ENCODE data around the gene TNIK.

- TF ChIP-seq CTCF (IDR thresholded peaks at IDR 0.05; ENCODE audit: low read depth, low read length), result no peak
- TF ChIP-seq MAX (IDR thresholded peaks at IDR 0.05; ENCODE audit: low read depth, low read length), result no peak
- TF ChIP-seq POLR2A (IDR thresholded peaks at IDR 0.05; ENCODE audit: extremely low read depth, insufficient read length), result no peak
Observed at GRCh38 chr3:171313702-171314101, 146.5 kb downstream of the TNIK start.

All from NB4 (cell line).